BJ (cell line): ENCODE results near the gene DESI1. TPM values are rescaled to one million over a fixed set of nuclear protein-coding genes. Genes with fewer than 3 reads are reported as not detected.

Source experiments
- CTCF ChIA-PET: fragments of 350-600 bp; formaldehyde crosslinking; extraction: SDS; loops from one replicate; lab custom pipeline; 2021; ENCODE audit warnings: antibody characterized with exemption, inconsistent platforms; lab: Yijun Ruan, JAX
- POLR2A ChIA-PET: fragments of 300-600 bp; sonication (Branson Sonifier 250); formaldehyde crosslinking; extraction: SDS; loops from one replicate; lab custom pipeline; 2021; ENCODE audit warnings: antibody characterized with exemption; lab: Charles Lee
- DNase-seq: peaks from one replicate; pipeline ENCODE4 v3.0.0-alpha.2; 2011; ENCODE audit warnings: low read depth
- H3K27me3 ChIP-seq: 2 replicates; pipeline ENCODE4 v1.6.0; 2011; ENCODE audit warnings: low read length; ENCODE audit not compliant: control insufficient read depth, insufficient read depth
- H3K36me3 ChIP-seq: 2 replicates; pipeline ENCODE4 v1.5.1; 2011; ENCODE audit warnings: low read length; ENCODE audit not compliant: control insufficient read depth, insufficient read depth
- H3K4me3 ChIP-seq: 2 replicates; pipeline ENCODE4 v1.5.1; 2011; ENCODE audit warnings: low read depth, mild to moderate bottlenecking, control low read depth, low read length
- CTCF ChIP-seq: IDR thresholded peaks from 2 replicates; pipeline ENCODE4 v1.5.1; 2011; ENCODE audit warnings: low read depth, mild to moderate bottlenecking, control low read depth, inconsistent platforms, low read length, moderate library complexity; ENCODE audit not compliant: insufficient read depth
- polyA plus RNA-seq: library from polyadenylated mRNA; depleted of rRNA; stranded (reverse); fragments of >200 nt; gene quantifications from 2 replicates; pipeline ENCODE4 v1.2.3, GENCODE V29; 2011

DESI1 gene
- polyA plus RNA-seq, 1 experiment, result 35.7 TPM

DNA sequence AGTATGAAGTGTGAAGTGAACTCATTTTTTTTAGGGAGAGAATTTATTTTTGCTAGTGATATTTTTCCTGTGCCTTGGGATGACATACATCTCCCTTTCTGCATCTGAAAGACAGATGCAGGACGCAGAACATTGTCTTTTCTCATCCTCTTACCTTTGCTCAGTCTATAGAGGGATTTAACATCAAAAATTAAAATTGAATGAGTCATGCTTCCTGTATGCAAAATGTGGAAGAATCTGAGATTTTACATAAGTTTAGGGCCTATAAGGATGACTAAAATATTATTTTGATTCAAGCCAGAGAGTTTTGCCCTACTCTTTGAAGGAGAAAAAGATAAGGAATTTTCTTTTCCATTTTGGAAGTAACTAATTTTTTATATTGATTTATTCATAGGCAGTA, 27.6 kb upstream of the DESI1 start:
- ChIA-PET CTCF (no interaction called here), POLR2A (no interaction called here)
- DNase-seq, result no peak
- Histone ChIP-seq H3K27me3 (no peaks in the 10 kb centered on the region), H3K36me3 (peaks cover 25% of the 10 kb centered on the region), H3K4me3 (no peak overlapping the region)
- TF ChIP-seq CTCF, result no peak

DNA sequence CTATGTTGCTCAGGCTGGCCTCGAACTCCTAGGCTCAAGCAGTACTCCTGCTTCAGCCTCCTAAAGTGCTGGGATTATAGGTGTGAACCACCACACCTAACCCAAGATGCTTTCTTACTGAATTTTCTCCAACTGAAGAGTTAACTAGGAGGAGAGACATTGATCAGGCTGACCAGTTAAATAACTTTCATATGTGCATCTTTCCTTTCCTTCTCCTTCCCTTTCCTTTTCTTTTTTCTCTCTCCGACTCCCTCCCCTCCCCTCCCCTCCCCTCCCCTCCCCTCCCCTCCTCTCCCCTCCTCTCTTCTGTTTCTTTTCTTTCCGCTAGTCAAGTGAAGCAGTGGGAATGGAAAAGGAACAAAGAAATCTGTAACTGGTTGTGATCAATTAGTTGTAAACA, 26.9 kb upstream of the DESI1 start:
- ChIA-PET POLR2A (no interaction called here), CTCF (no interaction called here)
- DNase-seq, result no peak
- no peak for TF ChIP-seq CTCF
- Histone ChIP-seq H3K36me3 (peaks cover 24% of the 10 kb centered on the region), H3K27me3 (no peaks in the 10 kb centered on the region), H3K4me3 (no peak overlapping the region)

GRCh38 chr22:41642331-41643110, 21.7 kb upstream of the DESI1 start:
- DNase-seq, result no peak
- ChIA-PET CTCF (no interaction called here), POLR2A (no interaction called here)

GRCh38 chr22:41641854-41642253, 21.0 kb upstream of the DESI1 start:
- H3K36me3 ChIP-seq, result peaks cover 13% of the 10 kb centered on the region

More at GRCh38 chr22:41642331-41643110, 21.7 kb upstream of the DESI1 start:
- TF ChIP-seq CTCF, result no peak
- no peaks in the 10 kb centered on the region for H3K27me3 ChIP-seq
- H3K4me3 ChIP-seq, result no peak overlapping the region
- peaks cover 15% of the 10 kb centered on the region for H3K36me3 ChIP-seq

DNA sequence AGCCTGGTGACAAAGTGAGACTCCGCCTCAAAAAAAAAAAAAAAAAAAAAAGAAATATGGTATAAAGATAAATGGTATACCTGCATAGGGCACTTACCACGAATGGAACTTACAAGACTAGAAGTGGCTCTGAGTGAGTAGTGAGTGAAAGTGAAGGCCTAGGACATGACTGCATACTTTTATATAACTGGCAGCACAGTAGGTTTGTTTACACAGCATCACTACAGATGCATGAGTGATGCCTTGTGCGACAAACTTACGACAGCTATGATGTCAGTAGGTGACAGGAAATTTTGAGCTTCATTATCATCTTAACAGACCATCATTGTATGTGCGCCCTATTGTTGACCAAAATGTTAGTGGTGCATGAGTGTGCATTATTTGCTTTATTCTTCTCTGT, 17.9 kb upstream of the DESI1 start:
- CTCF ChIA-PET, result interaction anchor here (0.9 kb wide), 1 partner anchor 20 kb away, joined by 3 read pairs; no protein-coding TSS in a partner anchor
- peaks cover 13% of the 10 kb centered on the region for H3K36me3 ChIP-seq
- POLR2A ChIA-PET, result no interaction called here
- no peak for TF ChIP-seq CTCF
- H3K4me3 ChIP-seq, result no peak overlapping the region
- DNase-seq, result no peak
- no peaks in the 10 kb centered on the region for H3K27me3 ChIP-seq

More at GRCh38 chr22:41641854-41642253, 21.0 kb upstream of the DESI1 start:
- ChIA-PET POLR2A (no interaction called here), CTCF (no interaction called here)
- TF ChIP-seq CTCF, result no peak
- no peak for DNase-seq
- H3K4me3 ChIP-seq, result no peak overlapping the region
- H3K27me3 ChIP-seq, result no peaks in the 10 kb centered on the region
